Fibroblast of lung (primary cell): ENCODE data around the gene CDH4. TPM values are rescaled to one million over a fixed set of nuclear protein-coding genes. Genes with fewer than 3 reads are reported as not detected.

Experiments used
- DNase-seq, 2 donors: peaks; one replicate each; pipeline versions ENCODE4 v3.0.0 to v3.0.0-alpha.2; 2010; ENCODE audit warnings: low read depth in 2 of 2
- H2AFZ ChIP-seq: 2 replicates; pipeline ENCODE4 v1.5.1; 2012; ENCODE audit warnings: low read length, control low read depth, inconsistent platforms
- H3K27ac ChIP-seq: 2 replicates; pipeline ENCODE4 v1.5.1; 2011; ENCODE audit warnings: low read length, control low read depth; ENCODE audit not compliant: insufficient read depth
- H3K27me3 ChIP-seq: 2 replicates; pipeline ENCODE4 v1.5.1; 2011; ENCODE audit warnings: mild to moderate bottlenecking, low read length; ENCODE audit not compliant: control insufficient read depth, insufficient read depth
- H3K36me3 ChIP-seq: 2 replicates; pipeline ENCODE4 v1.5.1; 2011; ENCODE audit warnings: low read length; ENCODE audit not compliant: control insufficient read depth, insufficient read depth
- H3K4me1 ChIP-seq: 2 replicates; pipeline ENCODE4 v1.5.1; 2011; ENCODE audit warnings: low read length; ENCODE audit not compliant: control insufficient read depth, insufficient read depth; ENCODE audit errors: extremely low read depth
- H3K4me2 ChIP-seq: 2 replicates; pipeline ENCODE4 v1.5.1; 2011; ENCODE audit warnings: low read length, control low read depth; ENCODE audit not compliant: insufficient read depth; ENCODE audit errors: extremely low read depth
- H3K4me3 ChIP-seq, 4 experiments: fragments of 200-600 bp in 1 of 4; sonication (generic) in 1 of 4; replicated peaks in 1 of 4; 2 replicates each; pipeline ENCODE4 v1.5.1; 2011 to 2016; ENCODE audit warnings: low read length in 4 of 4, low read depth in 3 of 4, mild to moderate bottlenecking in 3 of 4, control low read depth in 2 of 4, inconsistent platforms in 1 of 4, mixed read lengths in 1 of 4; ENCODE audit not compliant: insufficient read depth in 1 of 4; ENCODE audit errors: control extremely low read depth in 1 of 4
- H3K79me2 ChIP-seq: 2 replicates; pipeline ENCODE4 v1.5.1; 2012; ENCODE audit warnings: mild to moderate bottlenecking, low read length, inconsistent platforms; ENCODE audit not compliant: control insufficient read depth, insufficient read depth
- H3K9ac ChIP-seq: 2 replicates; pipeline ENCODE4 v1.5.1; 2011; ENCODE audit warnings: mild to moderate bottlenecking, low read length, control low read depth; ENCODE audit not compliant: insufficient read depth
- H3K9me3 ChIP-seq: 2 replicates; pipeline ENCODE4 v1.5.1; 2012; ENCODE audit warnings: low read depth, low read length; ENCODE audit not compliant: control insufficient read depth, insufficient read depth
- H4K20me1 ChIP-seq: 2 replicates; pipeline ENCODE4 v1.5.1; 2011; ENCODE audit warnings: low read length; ENCODE audit not compliant: control insufficient read depth, insufficient read depth; ENCODE audit errors: extremely low read depth
- EZH2 ChIP-seq: IDR thresholded peaks from 2 replicates; pipeline ENCODE4 v1.5.1; 2012; ENCODE audit warnings: low read length, control low read depth, mild to moderate bottlenecking; ENCODE audit errors: missing control alignments
- polyA plus RNA-seq, 2 donors: library from polyadenylated mRNA; depleted of rRNA in 1 of 2; stranded (reverse) in 1 of 2; unstranded in 1 of 2; fragments of >200 nt; gene quantifications; 2 replicates each; pipeline ENCODE4 v1.2.1, GENCODE V29; 2011 to 2012; ENCODE audit warnings: missing spikeins in 1 of 2
- total RNA-seq: library from RNA; depleted of rRNA; stranded (reverse); fragments of >200 nt; gene quantifications from 2 replicates; pipeline ENCODE4 v1.2.1, GENCODE V29; 2014
- TF ChIP-seq, protein P1 (sequence below), 2 donors: IDR thresholded peaks in 1 of 2; conservative IDR thresholded peaks in 1 of 2; 1 replicate in 1 of 2; 2 replicates in 1 of 2; pipeline ENCODE4 v1.5.1; 2011 to 2012; ENCODE audit warnings: low read length in 2 of 2, control low read depth in 1 of 2, inconsistent platforms in 1 of 2, low read depth in 1 of 2, mild to moderate bottlenecking in 1 of 2

The CDH4 gene
- total and polyA plus RNA-seq, 2 donors (not counting 1 experiment from before 2014, with no cell fraction given), result 4.8 to 6.8 TPM

DNA sequence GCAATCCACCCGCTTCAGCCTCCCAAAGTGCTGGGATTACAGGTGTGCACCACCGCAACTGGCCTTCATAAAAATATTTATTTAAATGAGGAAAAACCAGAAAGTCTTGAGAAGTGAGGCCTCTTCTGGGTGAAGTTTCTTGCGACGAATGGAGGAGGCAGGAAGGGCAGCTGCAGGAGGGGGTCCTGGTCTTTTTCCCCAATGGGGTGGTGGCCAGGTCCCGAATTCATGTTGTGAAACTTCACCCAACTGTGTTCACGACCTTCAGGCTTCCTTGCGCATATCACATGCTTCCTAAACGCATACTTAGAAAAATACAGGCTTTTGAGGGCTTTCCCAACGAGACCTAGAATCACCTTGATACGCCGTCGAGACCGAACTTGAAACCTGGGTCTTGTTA, 145.1 kb downstream of the CDH4 start:
- TF ChIP-seq, protein P1, sequence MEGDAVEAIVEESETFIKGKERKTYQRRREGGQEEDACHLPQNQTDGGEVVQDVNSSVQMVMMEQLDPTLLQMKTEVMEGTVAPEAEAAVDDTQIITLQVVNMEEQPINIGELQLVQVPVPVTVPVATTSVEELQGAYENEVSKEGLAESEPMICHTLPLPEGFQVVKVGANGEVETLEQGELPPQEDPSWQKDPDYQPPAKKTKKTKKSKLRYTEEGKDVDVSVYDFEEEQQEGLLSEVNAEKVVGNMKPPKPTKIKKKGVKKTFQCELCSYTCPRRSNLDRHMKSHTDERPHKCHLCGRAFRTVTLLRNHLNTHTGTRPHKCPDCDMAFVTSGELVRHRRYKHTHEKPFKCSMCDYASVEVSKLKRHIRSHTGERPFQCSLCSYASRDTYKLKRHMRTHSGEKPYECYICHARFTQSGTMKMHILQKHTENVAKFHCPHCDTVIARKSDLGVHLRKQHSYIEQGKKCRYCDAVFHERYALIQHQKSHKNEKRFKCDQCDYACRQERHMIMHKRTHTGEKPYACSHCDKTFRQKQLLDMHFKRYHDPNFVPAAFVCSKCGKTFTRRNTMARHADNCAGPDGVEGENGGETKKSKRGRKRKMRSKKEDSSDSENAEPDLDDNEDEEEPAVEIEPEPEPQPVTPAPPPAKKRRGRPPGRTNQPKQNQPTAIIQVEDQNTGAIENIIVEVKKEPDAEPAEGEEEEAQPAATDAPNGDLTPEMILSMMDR (conservative IDR thresholded peaks at IDR 0.05 in 1 of 2, IDR thresholded peaks at IDR 0.05 in 1 of 2; ENCODE audit: low read depth in 1 of 2, low read length in 2 of 2), result no peak
- no peak for TF ChIP-seq EZH2
- H3K27me3 ChIP-seq, result no peaks in the 10 kb centered on the region
- H4K20me1 ChIP-seq, result no peaks in the 10 kb centered on the region
- H3K9me3 ChIP-seq, result no peaks in the 10 kb centered on the region
- no peak overlapping the region for H3K4me3 ChIP-seq
- H3K4me1 ChIP-seq, result no peaks in the 10 kb centered on the region
- no peak overlapping the region for H3K9ac ChIP-seq
- no peaks in the 10 kb centered on the region for H3K79me2 ChIP-seq
- no peak overlapping the region for H3K4me2 ChIP-seq
- no peak overlapping the region for H2AFZ ChIP-seq
- DNase-seq, result no peak
- no peak overlapping the region for H3K27ac ChIP-seq
- H3K36me3 ChIP-seq, result no peaks in the 10 kb centered on the region

DNA sequence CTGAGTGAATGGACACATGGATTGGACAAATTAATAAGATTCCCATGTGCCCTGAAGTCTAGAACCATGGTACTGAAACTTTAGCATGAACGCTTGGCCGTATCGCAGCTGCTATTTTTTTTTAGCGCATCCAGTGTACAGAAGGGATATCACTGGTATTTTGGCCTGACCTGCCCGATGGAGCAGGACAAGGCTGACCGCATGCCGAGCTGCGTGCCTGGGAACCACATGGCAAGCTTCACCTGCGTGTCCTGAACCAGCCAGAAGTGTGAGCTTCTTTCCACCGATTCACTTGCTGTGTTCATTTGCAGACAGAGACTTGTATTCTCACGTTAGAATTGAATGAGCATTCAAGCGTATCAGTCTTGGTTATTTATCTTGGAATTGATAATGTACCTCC, 145.7 kb downstream of the CDH4 start:
- H3K4me2 ChIP-seq, result no peak overlapping the region
- no peak overlapping the region for H2AFZ ChIP-seq
- H3K36me3 ChIP-seq, result no peaks in the 10 kb centered on the region
- TF ChIP-seq, protein P1 (conservative IDR thresholded peaks at IDR 0.05 in 1 of 2, IDR thresholded peaks at IDR 0.05 in 1 of 2; ENCODE audit: low read depth in 1 of 2, low read length in 2 of 2), result no peak
- no peak for TF ChIP-seq EZH2
- H3K27me3 ChIP-seq, result no peaks in the 10 kb centered on the region
- no peak overlapping the region for H3K27ac ChIP-seq
- DNase-seq, result no peak
- H3K9ac ChIP-seq, result no peak overlapping the region
- H3K79me2 ChIP-seq, result no peaks in the 10 kb centered on the region
- no peaks in the 10 kb centered on the region for H4K20me1 ChIP-seq
- H3K4me3 ChIP-seq, result no peak overlapping the region
- no peaks in the 10 kb centered on the region for H3K9me3 ChIP-seq
- no peaks in the 10 kb centered on the region for H3K4me1 ChIP-seq

DNA sequence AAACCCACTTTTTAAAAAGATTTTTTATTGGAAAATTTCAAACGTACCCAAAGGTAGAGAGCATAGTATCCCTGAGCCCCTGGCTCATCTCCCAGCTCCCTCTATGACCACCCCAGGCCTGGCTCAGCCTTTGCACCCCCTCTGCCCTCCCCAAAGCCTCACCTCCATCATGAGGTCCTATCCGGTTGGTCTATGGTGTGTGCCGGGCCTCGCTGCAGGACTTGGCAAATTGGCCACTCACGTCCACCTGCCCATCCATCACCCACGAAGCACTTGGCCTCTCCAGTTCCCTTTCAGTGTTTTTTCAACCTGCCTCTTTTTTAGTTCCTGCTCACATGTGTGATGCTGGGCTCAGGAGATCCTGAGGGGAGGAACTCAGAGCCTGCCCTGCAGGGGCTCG, 147.4 kb downstream of the CDH4 start:
- H3K4me1 ChIP-seq, result no peaks in the 10 kb centered on the region

More for the DNA sequence above, 147.4 kb downstream of the CDH4 start:
- no peaks in the 10 kb centered on the region for H3K79me2 ChIP-seq
- no peak overlapping the region for H2AFZ ChIP-seq
- no peak for DNase-seq
- no peak overlapping the region for H3K4me3 ChIP-seq
- H3K36me3 ChIP-seq, result no peaks in the 10 kb centered on the region
- no peak overlapping the region for H3K27ac ChIP-seq
- no peak overlapping the region for H3K4me2 ChIP-seq
- no peaks in the 10 kb centered on the region for H4K20me1 ChIP-seq
- no peaks in the 10 kb centered on the region for H3K9me3 ChIP-seq
- no peak for TF ChIP-seq EZH2
- TF ChIP-seq, protein P1 (conservative IDR thresholded peaks at IDR 0.05 in 1 of 2, IDR thresholded peaks at IDR 0.05 in 1 of 2; ENCODE audit: low read depth in 1 of 2, low read length in 2 of 2), result no peak
- no peaks in the 10 kb centered on the region for H3K27me3 ChIP-seq
- H3K9ac ChIP-seq, result no peak overlapping the region
